Superior temporal gyrus (tissue), 1 donor: ENCODE results near the gene FCRL1.

Source experiments
- DNase-seq: peaks from one replicate; pipeline ENCODE4 v3.0.0-alpha.2; 2016; ENCODE audit errors: extremely low spot score

The FCRL1 gene

GRCh38 chr1:157799996-157800395 is 19.9 kb downstream of the FCRL1 start:
- no peak for DNase-seq

GRCh38 chr1:157798211-157798610 is 21.7 kb downstream of the FCRL1 start:
- DNase-seq: no peak

GRCh38 chr1:157785248-157785647 is 34.7 kb downstream of the FCRL1 start:
- DNase-seq: no peak

- no peak for DNase-seq
These were observed 35.1 kb downstream of the FCRL1 start for GRCh38 chr1:157784801-157785200.

GRCh38 chr1:157782931-157783330 is 37.0 kb downstream of the FCRL1 start:
- no peak for DNase-seq

GRCh38 chr1:157781048-157781447 is 38.9 kb downstream of the FCRL1 start:
- no peak for DNase-seq

- DNase-seq: no peak
These were observed 42.9 kb downstream of the FCRL1 start, which contains the start of gene FCRL2 for GRCh38 chr1:157776971-157777391. Gene FCRL2, minus strand, starts transcription at chr1:157777132. Its CDS starts 59 bp downstream, at chr1:157777073.

- no peak for DNase-seq
These were observed 44.6 kb downstream of the FCRL1 start for GRCh38 chr1:157775101-157775870.

GRCh38 chr1:157774412-157774811 is 45.5 kb downstream of the FCRL1 start:
- DNase-seq: no peak

GRCh38 chr1:157773493-157774350 is 46.2 kb downstream of the FCRL1 start:
- DNase-seq: no peak

- DNase-seq: no peak
These were observed 48.1 kb downstream of the FCRL1 start for GRCh38 chr1:157771661-157772425.

- DNase-seq: no peak
These were observed 49.4 kb downstream of the FCRL1 start for GRCh38 chr1:157770442-157771043.

GRCh38 chr1:157766792-157767191 is 53.1 kb downstream of the FCRL1 start:
- DNase-seq: no peak

- no peak for DNase-seq
These were observed 61.9 kb downstream of the FCRL1 start for GRCh38 chr1:157758018-157758417.

- no peak for DNase-seq
These were observed 66.3 kb downstream of the FCRL1 start for GRCh38 chr1:157753611-157754010.

- DNase-seq: no peak
These were observed 68.6 kb downstream of the FCRL1 start for GRCh38 chr1:157751283-157751682.

- DNase-seq: no peak
These were observed 71.6 kb downstream of the FCRL1 start for GRCh38 chr1:157748262-157748817.
